Measurements from ENCODE around the gene PARD3. TPM values are rescaled to one million over a fixed set of nuclear protein-coding genes. Genes with fewer than 3 reads are reported as not detected.
"Not testable (repeated sequence)": the region's sequence is repeated elsewhere in the genome, so short reads cannot be mapped to it uniquely, and the experiment has no call there.

Gene PARD3
- polyA plus RNA-seq, 3 donors = 0.51 TPM; not detected in 2

DNA sequence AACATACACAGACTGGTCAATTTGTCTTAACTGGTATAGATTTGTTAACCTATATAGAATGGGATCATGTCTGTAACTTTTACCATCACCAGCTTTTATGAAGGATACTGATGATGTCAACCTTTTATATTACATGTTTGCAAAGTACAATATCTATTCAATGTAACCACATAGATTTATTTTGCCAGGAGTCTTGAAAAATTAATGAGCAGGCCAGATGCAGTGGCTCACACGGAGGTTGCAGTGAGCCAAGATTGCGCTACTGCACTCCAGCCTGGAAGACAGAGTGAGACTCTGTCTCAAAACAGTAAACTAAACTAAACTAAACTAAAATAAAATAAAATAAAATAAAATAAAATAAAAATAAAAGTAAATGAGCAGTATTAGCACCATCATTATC lies 30.0 kb upstream of the PARD3 start:
- intact Hi-C loops (cut with micrococcal nuclease) = no loop called here
- Histone ChIP-seq H3K9ac (ENCODE audit: insufficient read depth, low read length, poor library complexity, severe bottlenecking) (no peak overlapping the region), H3K4me2 (replicated peaks; ENCODE audit: extremely low read depth, low read length, poor library complexity, severe bottlenecking) (no peak overlapping the region), H2AFZ (ENCODE audit: insufficient read depth, low read depth, low read length, poor library complexity, severe bottlenecking) (no peak overlapping the region), H3K9me3 (replicated peaks in 1 of 2; ENCODE audit: control insufficient read depth in 1 of 2, insufficient read depth in 1 of 2, low read length in 2 of 2) (no peaks in the 10 kb centered on the region), H3K27me3 (ENCODE audit: control insufficient read depth in 2 of 2, insufficient read depth in 2 of 2, low read length in 2 of 2) (no peaks in the 10 kb centered on the region), H3K27ac (ENCODE audit: low read depth in 1 of 2, low read length in 2 of 2) (no peak overlapping the region), H3K4me3 (replicated peaks in 1 of 3; ENCODE audit: low read depth in 2 of 3, low read length in 3 of 3) (no peak overlapping the region), H3K36me3 (replicated peaks in 1 of 2; ENCODE audit: control insufficient read depth in 1 of 2, insufficient read depth in 2 of 2, low read length in 2 of 2) (no peaks in the 10 kb centered on the region), H3K79me2 (ENCODE audit: insufficient read depth, low read length) (no peaks in the 10 kb centered on the region), H3K4me1 (ENCODE audit: control insufficient read depth in 1 of 2, insufficient read depth in 2 of 2, low read length in 2 of 2) (no peaks in the 10 kb centered on the region), H4K20me1 (ENCODE audit: insufficient read depth, low read length) (no peaks in the 10 kb centered on the region)
- Mint-ChIP-seq H3K27ac (no peak overlapping the region), H3K9me3 (peaks cover 0 to 2% (median 0%) of the 10 kb centered on the region in 7 donors), H3K27me3 (ENCODE audit: low read depth in 3 of 3) (peaks cover 0 to 4% (median 0%) of the 10 kb centered on the region in 3 donors), H3K4me3 (no peak overlapping the region), H3K36me3 (no peaks in the 10 kb centered on the region), H3K4me1 (no peaks in the 10 kb centered on the region)
- DNase-seq = no peak
- TF ChIP-seq, protein P1, sequence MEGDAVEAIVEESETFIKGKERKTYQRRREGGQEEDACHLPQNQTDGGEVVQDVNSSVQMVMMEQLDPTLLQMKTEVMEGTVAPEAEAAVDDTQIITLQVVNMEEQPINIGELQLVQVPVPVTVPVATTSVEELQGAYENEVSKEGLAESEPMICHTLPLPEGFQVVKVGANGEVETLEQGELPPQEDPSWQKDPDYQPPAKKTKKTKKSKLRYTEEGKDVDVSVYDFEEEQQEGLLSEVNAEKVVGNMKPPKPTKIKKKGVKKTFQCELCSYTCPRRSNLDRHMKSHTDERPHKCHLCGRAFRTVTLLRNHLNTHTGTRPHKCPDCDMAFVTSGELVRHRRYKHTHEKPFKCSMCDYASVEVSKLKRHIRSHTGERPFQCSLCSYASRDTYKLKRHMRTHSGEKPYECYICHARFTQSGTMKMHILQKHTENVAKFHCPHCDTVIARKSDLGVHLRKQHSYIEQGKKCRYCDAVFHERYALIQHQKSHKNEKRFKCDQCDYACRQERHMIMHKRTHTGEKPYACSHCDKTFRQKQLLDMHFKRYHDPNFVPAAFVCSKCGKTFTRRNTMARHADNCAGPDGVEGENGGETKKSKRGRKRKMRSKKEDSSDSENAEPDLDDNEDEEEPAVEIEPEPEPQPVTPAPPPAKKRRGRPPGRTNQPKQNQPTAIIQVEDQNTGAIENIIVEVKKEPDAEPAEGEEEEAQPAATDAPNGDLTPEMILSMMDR (IDR thresholded peaks at IDR 0.05) = no peak
- no CpG with 5 or more reads among the region's 2 CpGs for WGBS (ENCODE audit: insufficient coverage)

DNA sequence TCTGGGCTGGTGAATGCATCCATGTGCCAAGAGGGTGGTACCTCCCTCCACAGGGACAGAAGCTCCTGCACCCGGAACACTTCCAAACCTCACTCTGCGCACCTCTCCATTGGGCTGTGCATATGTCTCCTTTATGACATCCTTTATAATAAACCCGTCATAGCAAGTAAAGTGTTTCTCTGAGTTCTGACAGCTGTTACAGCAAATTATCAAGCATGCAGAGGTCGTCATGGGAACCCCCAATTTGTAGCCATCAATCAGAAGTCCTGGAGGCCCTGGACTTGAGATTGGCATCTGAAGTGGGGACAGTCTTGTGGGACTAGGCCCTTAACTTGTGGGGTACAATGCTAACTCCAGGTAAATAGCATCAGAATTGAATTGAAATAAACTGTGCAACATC lies 29.4 kb upstream of the PARD3 start:
- Histone ChIP-seq H3K4me3 (replicated peaks in 1 of 3; ENCODE audit: low read depth in 2 of 3, low read length in 3 of 3) (no peak overlapping the region), H2AFZ (ENCODE audit: insufficient read depth, low read depth, low read length, poor library complexity, severe bottlenecking) (no peak overlapping the region), H3K9me3 (replicated peaks in 1 of 2; ENCODE audit: control insufficient read depth in 1 of 2, insufficient read depth in 1 of 2, low read length in 2 of 2) (no peaks in the 10 kb centered on the region), H3K4me1 (ENCODE audit: control insufficient read depth in 1 of 2, insufficient read depth in 2 of 2, low read length in 2 of 2) (no peaks in the 10 kb centered on the region), H3K9ac (ENCODE audit: insufficient read depth, low read length, poor library complexity, severe bottlenecking) (no peak overlapping the region), H4K20me1 (ENCODE audit: insufficient read depth, low read length) (no peaks in the 10 kb centered on the region), H3K79me2 (ENCODE audit: insufficient read depth, low read length) (no peaks in the 10 kb centered on the region), H3K27me3 (ENCODE audit: control insufficient read depth in 2 of 2, insufficient read depth in 2 of 2, low read length in 2 of 2) (no peaks in the 10 kb centered on the region), H3K4me2 (replicated peaks; ENCODE audit: extremely low read depth, low read length, poor library complexity, severe bottlenecking) (no peak overlapping the region), H3K27ac (ENCODE audit: low read depth in 1 of 2, low read length in 2 of 2) (no peak overlapping the region), H3K36me3 (replicated peaks in 1 of 2; ENCODE audit: control insufficient read depth in 1 of 2, insufficient read depth in 2 of 2, low read length in 2 of 2) (no peaks in the 10 kb centered on the region)
- no peak for DNase-seq
- Mint-ChIP-seq H3K4me3 (no peak overlapping the region), H3K36me3 (no peaks in the 10 kb centered on the region), H3K27me3 (ENCODE audit: low read depth in 3 of 3) (peaks cover 0 to 4% (median 0%) of the 10 kb centered on the region in 3 donors), H3K27ac (no peak overlapping the region), H3K9me3 (peaks cover 0 to 2% (median 0%) of the 10 kb centered on the region in 7 donors), H3K4me1 (no peaks in the 10 kb centered on the region)
- intact Hi-C loops (cut with micrococcal nuclease) = no loop called here
- 100% methylated on average over 2 of the region's 4 CpGs for WGBS (ENCODE audit: insufficient coverage)
- TF ChIP-seq, protein P1 (IDR thresholded peaks at IDR 0.05) = no peak

- H3K4me3 Mint-ChIP-seq; H3K9me3 ChIP-seq (replicated peaks in 1 of 2; ENCODE audit: control insufficient read depth in 1 of 2, insufficient read depth in 1 of 2, low read length in 2 of 2); H3K79me2 ChIP-seq (ENCODE audit: insufficient read depth, low read length); H2AFZ ChIP-seq (ENCODE audit: insufficient read depth, low read depth, low read length, poor library complexity, severe bottlenecking); intact Hi-C loops (cut with micrococcal nuclease); H3K4me1 Mint-ChIP-seq; DNase-seq; H3K4me3 ChIP-seq (replicated peaks in 1 of 3; ENCODE audit: low read depth in 2 of 3, low read length in 3 of 3); H3K27me3 Mint-ChIP-seq (ENCODE audit: low read depth in 3 of 3); H3K27me3 ChIP-seq (ENCODE audit: control insufficient read depth in 2 of 2, insufficient read depth in 2 of 2, low read length in 2 of 2); H3K27ac Mint-ChIP-seq; H3K9me3 Mint-ChIP-seq; H3K36me3 Mint-ChIP-seq; H3K36me3 ChIP-seq (replicated peaks in 1 of 2; ENCODE audit: control insufficient read depth in 1 of 2, insufficient read depth in 2 of 2, low read length in 2 of 2); H3K4me2 ChIP-seq (replicated peaks; ENCODE audit: extremely low read depth, low read length, poor library complexity, severe bottlenecking); H4K20me1 ChIP-seq (ENCODE audit: insufficient read depth, low read length); H3K9ac ChIP-seq (ENCODE audit: insufficient read depth, low read length, poor library complexity, severe bottlenecking); H3K4me1 ChIP-seq (ENCODE audit: control insufficient read depth in 1 of 2, insufficient read depth in 2 of 2, low read length in 2 of 2); H3K27ac ChIP-seq (ENCODE audit: low read depth in 1 of 2, low read length in 2 of 2): not testable (repeated sequence)
- 92% methylated on average over 5 of the region's 5 CpGs for WGBS (ENCODE audit: insufficient coverage)
Measured at GRCh38 chr10:34843470-34843869, 28.4 kb upstream of the PARD3 start.

All from CD14-positive monocyte (primary cell).